ENCODE data around the gene C13orf46.
"Not testable (repeated sequence)": the region's sequence is repeated elsewhere in the genome, so short reads cannot be mapped to it uniquely, and the experiment has no call there.

Gene C13orf46

GRCh38 chr13:113919761-113920559 lies 53.9 kb downstream of the C13orf46 start:
- DNase-seq, result no peak

GRCh38 chr13:113918981-113919701 lies 54.7 kb downstream of the C13orf46 start:
- DNase-seq, result no peak

GRCh38 chr13:113918580-113918979 lies 55.3 kb downstream of the C13orf46 start:
- no peak for DNase-seq

- DNase-seq, result no peak
Measured at GRCh38 chr13:113917594-113918371, 56.1 kb downstream of the C13orf46 start.

- DNase-seq, result no peak
Measured at GRCh38 chr13:113917096-113917495, 56.8 kb downstream of the C13orf46 start.

- no peak for DNase-seq
Measured at GRCh38 chr13:113916330-113916815, 57.5 kb downstream of the C13orf46 start.

GRCh38 chr13:113915786-113916329 lies 58.0 kb downstream of the C13orf46 start:
- DNase-seq, result no peak

- peak; percentile 22 for DNase-seq
Measured at GRCh38 chr13:113915012-113915763, 58.7 kb downstream of the C13orf46 start.

GRCh38 chr13:113914333-113915011 lies 59.4 kb downstream of the C13orf46 start:
- DNase-seq, result no peak

GRCh38 chr13:113913838-113914237 lies 60.0 kb downstream of the C13orf46 start:
- not testable (repeated sequence) for DNase-seq

- not testable (repeated sequence) for DNase-seq
Measured at GRCh38 chr13:113913408-113913807, 60.5 kb downstream of the C13orf46 start.

GRCh38 chr13:113912596-113912995 lies 61.3 kb downstream of the C13orf46 start:
- DNase-seq, result no peak

- peak; percentile 96 for DNase-seq
Measured at GRCh38 chr13:113907635-113908617, 66.0 kb downstream of the C13orf46 start.

- peak; percentile 63 for DNase-seq
Measured at GRCh38 chr13:113906571-113906970, 67.3 kb downstream of the C13orf46 start.

GRCh38 chr13:113905942-113906341 lies 67.9 kb downstream of the C13orf46 start:
- no peak for DNase-seq

GRCh38 chr13:113905018-113905417 lies 68.9 kb downstream of the C13orf46 start:
- DNase-seq, result no peak

- DNase-seq, result no peak
Measured at GRCh38 chr13:113904411-113904810, 69.5 kb downstream of the C13orf46 start.

GRCh38 chr13:113903912-113904311 lies 70.0 kb downstream of the C13orf46 start:
- DNase-seq, result no peak
